Stimulated activated CD8-positive, alpha-beta memory T cell treated with anti-CD3 and anti-CD28 coated beads, Interleukin-7, amount 100 ng/mL, for 4 hours (primary cell): ENCODE measurements around the gene HCRTR2.
"Not testable (repeated sequence)": the region's sequence is repeated elsewhere in the genome, so short reads cannot be mapped to it uniquely, and the experiment has no call there.

Experiments used
- DNase-seq, 2 donors: peaks; one replicate each; pipeline ENCODE4 v3.0.0-alpha.2; 2020; ENCODE audit warnings: low read depth in 2 of 2

HCRTR2 gene

DNA sequence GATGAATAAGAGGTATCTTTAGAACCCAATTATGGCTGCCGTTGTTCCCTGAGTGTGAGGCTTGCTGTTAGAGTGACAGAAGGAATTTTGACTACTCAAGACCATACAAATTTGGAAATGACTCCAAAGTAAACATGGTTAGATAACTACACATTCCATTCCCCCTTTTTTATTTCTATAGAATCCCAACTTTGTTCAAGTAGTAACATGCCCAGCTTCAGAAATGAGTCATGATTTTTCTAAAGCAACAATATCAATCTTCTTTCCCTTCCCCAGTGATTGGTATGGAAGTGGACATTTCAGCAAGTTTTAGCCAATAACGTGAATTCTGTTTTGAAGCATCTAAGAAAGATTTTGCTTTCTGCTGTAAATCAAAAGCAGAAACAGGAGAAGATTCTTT is 37.8 kb downstream of the HCRTR2 start:
- no peak for DNase-seq

- DNase-seq, result no peak
These were observed 46.6 kb downstream of the HCRTR2 start for GRCh38 chr6:55220961-55221360.

DNA sequence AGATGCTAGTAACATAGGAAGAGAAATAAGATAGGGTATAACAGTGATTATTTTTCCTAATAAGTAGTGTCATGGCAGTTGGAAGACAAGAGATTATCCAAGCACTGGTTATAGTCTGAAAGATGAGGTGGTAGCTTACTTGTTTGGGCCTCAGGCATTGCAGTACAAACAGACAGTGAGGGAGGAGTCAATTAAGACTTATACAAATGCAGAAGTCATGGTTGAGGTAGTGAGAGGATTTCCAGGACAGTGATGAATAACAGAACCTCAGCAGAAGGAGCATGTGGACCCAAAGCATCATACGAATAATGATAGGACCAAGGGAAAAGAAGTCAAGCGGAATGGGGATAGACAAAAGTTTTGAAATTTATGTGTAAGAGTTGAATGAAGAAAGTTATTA is 53.5 kb downstream of the HCRTR2 start:
- no peak for DNase-seq

- no peak for DNase-seq
These were observed 64.8 kb downstream of the HCRTR2 start for GRCh38 chr6:55239099-55239498.

- DNase-seq, result not testable (repeated sequence)
These were observed 66.8 kb downstream of the HCRTR2 start for GRCh38 chr6:55240975-55241605.

GRCh38 chr6:55250400-55250799 is 76.1 kb downstream of the HCRTR2 start:
- DNase-seq, result no peak

- no peak for DNase-seq
These were observed 80.8 kb downstream of the HCRTR2 start for GRCh38 chr6:55255113-55255512.

DNA sequence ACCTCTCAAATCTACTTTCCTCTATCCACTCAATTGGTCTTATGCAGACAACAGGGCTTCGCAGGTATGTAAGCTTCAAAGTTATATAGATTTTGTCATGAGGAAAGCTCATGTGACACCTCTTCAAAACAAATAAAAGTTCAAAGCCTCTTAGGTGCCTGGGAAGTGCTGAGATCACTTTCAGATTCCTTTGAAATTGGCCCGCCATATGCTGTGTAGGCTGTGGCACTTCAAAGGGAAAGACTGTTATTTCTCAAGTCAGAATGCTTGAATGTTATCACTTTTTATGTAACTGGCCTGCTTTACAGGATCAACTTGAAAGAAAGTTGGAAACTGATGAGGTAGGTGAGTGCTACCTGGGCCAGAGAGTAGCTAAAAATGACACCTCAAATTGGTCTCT is 85.9 kb downstream of the HCRTR2 start:
- DNase-seq, result no peak

GRCh38 chr6:55265409-55266114 is 91.2 kb downstream of the HCRTR2 start:
- no peak for DNase-seq

DNA sequence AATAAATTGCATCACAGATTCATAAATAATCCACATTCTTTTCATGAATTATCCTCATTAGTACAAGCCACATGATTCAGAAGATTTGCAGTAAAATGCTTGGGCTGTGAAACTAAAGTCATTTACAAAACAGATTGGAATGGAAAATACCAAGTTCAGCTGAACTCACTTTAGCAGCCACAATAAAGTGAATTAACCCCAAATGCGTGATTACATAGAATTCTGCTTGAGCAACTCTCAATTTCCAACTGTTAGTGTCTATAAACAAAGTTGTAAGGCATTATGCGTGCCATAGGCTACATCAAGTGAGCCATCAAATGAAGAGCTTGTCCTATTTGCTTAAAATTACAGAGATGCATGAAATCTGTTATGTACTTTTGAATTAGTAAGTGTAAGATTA is 92.6 kb downstream of the HCRTR2 start:
- no peak for DNase-seq

DNA sequence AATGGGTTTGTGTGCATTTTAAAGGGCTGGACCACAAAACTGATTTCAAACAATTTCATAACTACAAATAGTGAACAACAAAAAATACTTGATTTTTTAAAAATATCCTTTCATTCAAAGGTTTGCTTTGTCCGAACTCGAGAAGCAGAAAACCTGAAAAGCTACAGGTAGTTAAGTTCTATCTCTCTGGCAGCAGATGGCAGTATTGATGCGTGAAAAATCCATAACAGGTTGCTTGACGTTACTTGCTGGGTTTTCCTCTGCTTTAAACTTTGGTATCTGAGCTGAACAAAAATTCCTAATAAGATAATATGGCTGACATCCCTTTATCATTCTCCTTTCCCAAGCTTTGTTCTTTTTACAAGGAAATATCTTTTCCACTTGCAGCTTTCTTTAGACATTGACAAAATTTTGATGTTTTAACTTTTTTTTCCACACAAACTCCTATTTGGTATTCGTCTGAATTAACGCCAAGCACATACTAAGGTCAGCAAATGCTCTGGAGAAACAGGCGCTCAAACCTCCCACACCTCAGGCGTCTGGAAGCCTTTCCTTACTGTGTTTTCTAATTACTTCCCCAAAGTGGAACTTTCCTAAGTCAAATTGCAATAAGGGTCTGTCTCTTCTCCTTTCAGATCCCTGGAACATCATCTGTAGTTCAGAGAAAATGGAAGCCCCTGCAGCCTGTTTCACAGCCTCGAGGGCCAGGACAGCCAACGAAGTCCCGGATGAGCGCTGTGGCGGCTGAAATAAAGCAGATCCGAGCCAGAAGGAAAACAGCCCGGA is 102.6 kb downstream of the HCRTR2 start:
- DNase-seq, result no peak

- no peak for DNase-seq
These were observed 103.3 kb downstream of the HCRTR2 start for GRCh38 chr6:55277646-55278045.

DNA sequence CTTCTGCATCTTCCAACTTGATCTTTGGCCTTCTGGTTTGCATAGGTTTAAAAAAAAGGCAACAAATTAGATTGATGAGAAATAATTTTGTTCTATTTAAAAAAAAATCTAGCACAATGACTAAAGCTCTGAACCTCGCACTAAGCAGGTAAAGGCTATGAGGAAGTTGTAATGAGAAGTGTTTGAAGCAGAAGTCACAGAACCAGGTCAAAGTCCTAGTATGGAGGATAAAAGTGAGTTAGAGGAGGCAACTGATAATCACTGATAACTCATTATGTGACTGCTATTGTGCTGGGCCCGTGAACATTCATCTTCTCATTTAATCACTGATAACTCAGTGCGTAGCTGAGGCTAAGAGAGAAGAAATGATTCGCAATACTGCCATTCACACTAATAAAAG is 106.9 kb downstream of the HCRTR2 start:
- DNase-seq, result no peak

GRCh38 chr6:55282115-55282514 is 107.8 kb downstream of the HCRTR2 start:
- no peak for DNase-seq

DNA sequence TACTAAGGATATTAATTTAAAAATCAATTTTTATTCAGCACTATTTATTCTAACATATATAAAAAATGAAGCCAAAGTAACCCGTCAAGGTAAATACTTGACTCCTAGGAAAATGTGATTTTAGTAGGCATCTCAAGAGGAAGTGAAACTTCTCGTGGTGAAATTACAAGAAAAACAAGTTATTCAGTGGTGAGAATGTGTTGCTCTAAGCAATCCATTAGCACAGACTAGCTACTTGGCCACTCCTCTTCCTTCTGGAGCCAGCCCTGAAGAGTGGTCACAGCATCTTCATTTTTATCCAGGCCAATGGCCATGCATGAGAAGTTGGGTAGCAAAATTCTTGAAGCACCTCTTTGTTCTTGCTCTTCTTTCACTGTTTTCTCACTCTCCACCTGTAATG is 112.5 kb downstream of the HCRTR2 start:
- DNase-seq, result no peak

- DNase-seq, result no peak
These were observed 116.4 kb downstream of the HCRTR2 start for GRCh38 chr6:55290736-55291135.

- no peak for DNase-seq
These were observed 118.8 kb downstream of the HCRTR2 start for GRCh38 chr6:55293116-55293515.

DNA sequence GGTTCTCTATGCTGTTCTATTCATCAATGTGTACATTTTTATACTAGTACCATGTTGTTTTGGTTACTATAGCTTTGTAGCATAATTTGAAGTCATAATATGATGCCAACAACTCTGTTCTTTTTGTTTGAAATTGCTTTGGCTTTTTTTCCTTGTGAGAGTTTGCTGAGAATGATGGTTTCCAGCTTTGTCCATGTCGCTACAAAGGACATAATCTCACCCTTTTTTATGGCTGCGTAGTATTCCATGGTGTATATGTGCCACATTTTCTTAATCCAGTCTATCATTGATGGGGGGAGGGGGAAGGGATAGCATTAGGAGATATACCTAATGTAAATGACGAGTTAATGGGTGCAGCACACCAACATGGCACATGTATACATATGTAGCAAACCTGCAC is 122.9 kb downstream of the HCRTR2 start:
- not testable (repeated sequence) for DNase-seq

GRCh38 chr6:55299286-55299985 is 125.1 kb downstream of the HCRTR2 start:
- no peak for DNase-seq

GRCh38 chr6:55304747-55305146 is 130.4 kb downstream of the HCRTR2 start:
- DNase-seq, result no peak

DNA sequence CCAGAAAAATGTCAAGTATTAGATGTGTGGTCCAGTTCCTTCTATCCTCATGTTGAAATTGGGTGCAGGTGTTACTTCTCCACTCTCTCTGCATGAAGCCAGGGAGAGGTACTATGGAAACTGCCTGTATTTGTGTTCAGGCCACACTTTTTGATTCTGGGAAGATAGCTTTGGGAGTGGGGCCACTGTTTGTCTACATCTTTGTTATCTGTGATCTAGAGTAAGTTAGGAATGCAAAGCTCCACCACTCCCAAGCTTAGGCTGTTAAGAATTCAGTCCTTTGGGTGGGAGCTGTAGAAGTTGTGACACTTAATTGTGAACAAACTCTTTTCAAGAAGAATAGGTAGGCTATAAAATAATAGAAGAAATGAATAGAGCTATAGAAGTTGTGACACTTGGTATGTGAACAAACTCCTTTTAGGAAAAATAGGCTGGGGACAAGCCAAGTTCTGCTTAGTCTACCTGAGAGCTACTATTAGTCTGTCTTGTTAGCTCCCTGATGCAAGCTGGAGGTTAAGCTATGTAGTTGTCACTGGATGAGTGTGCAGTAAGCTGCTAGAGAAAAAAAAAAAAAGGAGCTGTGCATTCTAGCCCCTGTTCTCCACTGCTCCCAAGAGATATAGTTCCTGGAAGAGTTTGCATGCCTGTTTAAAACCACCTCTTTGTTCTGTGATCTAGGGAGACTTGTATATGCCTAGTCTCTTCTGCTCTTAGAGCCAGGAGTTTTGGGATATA is 145.8 kb downstream of the HCRTR2 start:
- no peak for DNase-seq

GRCh38 chr6:55320696-55321086 is 146.4 kb downstream of the HCRTR2 start:
- DNase-seq, result no peak
